Smooth muscle cell of the brain vasculature (primary cell): ENCODE measurements around the gene C10orf90.

Experiments
- DNase-seq: peaks from one replicate; pipeline ENCODE4 v3.0.0-alpha.2; 2012; ENCODE audit warnings: low read depth, low spot score

The C10orf90 gene

GRCh38 chr10:126549344-126549743 is 121.1 kb downstream of the C10orf90 start:
- DNase-seq, result no peak

- no peak for DNase-seq
Observed at GRCh38 chr10:126544565-126544964, 125.9 kb downstream of the C10orf90 start.

GRCh38 chr10:126538439-126539135 is 131.9 kb downstream of the C10orf90 start:
- no peak for DNase-seq

- no peak for DNase-seq
Observed at GRCh38 chr10:126536656-126537055, 133.8 kb downstream of the C10orf90 start.

GRCh38 chr10:126536148-126536547 is 134.3 kb downstream of the C10orf90 start:
- DNase-seq, result no peak

GRCh38 chr10:126533644-126534043 is 136.8 kb downstream of the C10orf90 start:
- no peak for DNase-seq

GRCh38 chr10:126528315-126528835 is 142.1 kb downstream of the C10orf90 start:
- no peak for DNase-seq

GRCh38 chr10:126527645-126528314 is 142.7 kb downstream of the C10orf90 start:
- DNase-seq, result no peak

- DNase-seq, result no peak
Observed at GRCh38 chr10:126525326-126525725, 145.2 kb downstream of the C10orf90 start.

GRCh38 chr10:126524526-126524925 is 146.0 kb downstream of the C10orf90 start:
- no peak for DNase-seq

GRCh38 chr10:126523071-126523470 is 147.4 kb downstream of the C10orf90 start:
- DNase-seq, result no peak

- DNase-seq, result no peak
Observed at GRCh38 chr10:126521399-126521798, 149.1 kb downstream of the C10orf90 start.

- no peak for DNase-seq
Observed at GRCh38 chr10:126520751-126521317, 149.7 kb downstream of the C10orf90 start.

GRCh38 chr10:126519992-126520391 is 150.5 kb downstream of the C10orf90 start:
- DNase-seq, result no peak

GRCh38 chr10:126519185-126519584 is 151.3 kb downstream of the C10orf90 start:
- no peak for DNase-seq

GRCh38 chr10:126518218-126519080 is 152.0 kb downstream of the C10orf90 start:
- DNase-seq, result no peak

- no peak for DNase-seq
Observed at GRCh38 chr10:126516515-126516914, 154.0 kb downstream of the C10orf90 start.

GRCh38 chr10:126511917-126512479 is 158.5 kb downstream of the C10orf90 start:
- DNase-seq, result no peak

- DNase-seq, result no peak
Observed at GRCh38 chr10:126509182-126509581, 161.3 kb downstream of the C10orf90 start.

GRCh38 chr10:126508535-126509040 is 161.9 kb downstream of the C10orf90 start:
- no peak for DNase-seq

- DNase-seq, result no peak
Observed at GRCh38 chr10:126504761-126505112, 165.8 kb downstream of the C10orf90 start.
